ENCODE results near the gene LRMDA. TPM values are rescaled to one million over a fixed set of nuclear protein-coding genes. Genes with fewer than 3 reads are reported as not detected.

LRMDA gene
- total RNA-seq, 1 donor from 2014 or later, result 0.19 TPM

GRCh38 chr10:75483188-75483587 lies 51.8 kb downstream of the LRMDA start:
- Mint-ChIP-seq H3K36me3 (ENCODE audit: unreplicated experiment) (no peaks in the 10 kb centered on the region), H3K27me3 (ENCODE audit: unreplicated experiment) (peaks cover 9% of the 10 kb centered on the region), H3K9me3 (ENCODE audit: unreplicated experiment) (no peaks in the 10 kb centered on the region), H3K4me3 (ENCODE audit: unreplicated experiment) (no peak overlapping the region), H3K4me1 (ENCODE audit: unreplicated experiment) (no peaks in the 10 kb centered on the region), H3K27ac (ENCODE audit: unreplicated experiment) (no peak overlapping the region)
- TF ChIP-seq, protein P1, sequence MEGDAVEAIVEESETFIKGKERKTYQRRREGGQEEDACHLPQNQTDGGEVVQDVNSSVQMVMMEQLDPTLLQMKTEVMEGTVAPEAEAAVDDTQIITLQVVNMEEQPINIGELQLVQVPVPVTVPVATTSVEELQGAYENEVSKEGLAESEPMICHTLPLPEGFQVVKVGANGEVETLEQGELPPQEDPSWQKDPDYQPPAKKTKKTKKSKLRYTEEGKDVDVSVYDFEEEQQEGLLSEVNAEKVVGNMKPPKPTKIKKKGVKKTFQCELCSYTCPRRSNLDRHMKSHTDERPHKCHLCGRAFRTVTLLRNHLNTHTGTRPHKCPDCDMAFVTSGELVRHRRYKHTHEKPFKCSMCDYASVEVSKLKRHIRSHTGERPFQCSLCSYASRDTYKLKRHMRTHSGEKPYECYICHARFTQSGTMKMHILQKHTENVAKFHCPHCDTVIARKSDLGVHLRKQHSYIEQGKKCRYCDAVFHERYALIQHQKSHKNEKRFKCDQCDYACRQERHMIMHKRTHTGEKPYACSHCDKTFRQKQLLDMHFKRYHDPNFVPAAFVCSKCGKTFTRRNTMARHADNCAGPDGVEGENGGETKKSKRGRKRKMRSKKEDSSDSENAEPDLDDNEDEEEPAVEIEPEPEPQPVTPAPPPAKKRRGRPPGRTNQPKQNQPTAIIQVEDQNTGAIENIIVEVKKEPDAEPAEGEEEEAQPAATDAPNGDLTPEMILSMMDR (IDR thresholded peaks at IDR 0.05), result no peak
- no peak for DNase-seq (ENCODE audit: extremely low spot score, unreplicated experiment)

DNA sequence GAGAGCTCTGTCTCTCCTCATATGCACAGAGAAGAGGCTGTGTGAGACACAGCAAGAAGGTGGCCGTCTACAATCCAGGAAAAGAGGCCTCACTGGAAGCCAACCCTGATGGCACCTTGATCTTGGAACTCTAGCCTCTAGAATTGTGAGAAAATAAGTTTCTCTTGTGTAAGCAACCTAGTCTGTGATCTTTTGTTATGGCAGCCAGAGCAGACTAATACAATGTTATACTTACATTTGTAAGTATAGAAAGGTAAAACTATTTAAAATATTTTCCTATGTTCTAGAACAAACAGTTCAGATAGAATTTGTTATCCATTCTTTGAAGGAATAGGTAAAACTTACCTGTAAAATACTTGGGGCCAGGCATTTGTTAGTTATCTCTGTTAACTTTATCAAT lies 53.3 kb downstream of the LRMDA start:
- no peak overlapping the region for H3K4me3 Mint-ChIP-seq (ENCODE audit: unreplicated experiment)
- no peak for DNase-seq (ENCODE audit: extremely low spot score, unreplicated experiment)
- no peaks in the 10 kb centered on the region for H3K4me1 Mint-ChIP-seq (ENCODE audit: unreplicated experiment)
- no peaks in the 10 kb centered on the region for H3K36me3 Mint-ChIP-seq (ENCODE audit: unreplicated experiment)
- no peak overlapping the region for H3K27ac Mint-ChIP-seq (ENCODE audit: unreplicated experiment)
- TF ChIP-seq, protein P1 (IDR thresholded peaks at IDR 0.05), result no peak
- H3K27me3 Mint-ChIP-seq (ENCODE audit: unreplicated experiment), result peaks cover 9% of the 10 kb centered on the region
- H3K9me3 Mint-ChIP-seq (ENCODE audit: unreplicated experiment), result no peaks in the 10 kb centered on the region

- H3K9me3 Mint-ChIP-seq (ENCODE audit: unreplicated experiment), result no peaks in the 10 kb centered on the region
- no peak for DNase-seq (ENCODE audit: extremely low spot score, unreplicated experiment)
- H3K27me3 Mint-ChIP-seq (ENCODE audit: unreplicated experiment), result peaks cover 9% of the 10 kb centered on the region
- TF ChIP-seq, protein P1 (IDR thresholded peaks at IDR 0.05), result no peak
- no peak overlapping the region for H3K27ac Mint-ChIP-seq (ENCODE audit: unreplicated experiment)
- no peaks in the 10 kb centered on the region for H3K4me1 Mint-ChIP-seq (ENCODE audit: unreplicated experiment)
- no peaks in the 10 kb centered on the region for H3K36me3 Mint-ChIP-seq (ENCODE audit: unreplicated experiment)
- no peak overlapping the region for H3K4me3 Mint-ChIP-seq (ENCODE audit: unreplicated experiment)
Measured at GRCh38 chr10:75486591-75486990, 55.2 kb downstream of the LRMDA start.

- no peak for DNase-seq (ENCODE audit: extremely low spot score, unreplicated experiment)
- peaks cover 10% of the 10 kb centered on the region for H3K27me3 Mint-ChIP-seq (ENCODE audit: unreplicated experiment)
- no peak overlapping the region for H3K27ac Mint-ChIP-seq (ENCODE audit: unreplicated experiment)
- H3K4me3 Mint-ChIP-seq (ENCODE audit: unreplicated experiment), result no peak overlapping the region
- no peaks in the 10 kb centered on the region for H3K9me3 Mint-ChIP-seq (ENCODE audit: unreplicated experiment)
- H3K36me3 Mint-ChIP-seq (ENCODE audit: unreplicated experiment), result no peaks in the 10 kb centered on the region
- TF ChIP-seq, protein P1 (IDR thresholded peaks at IDR 0.05), result no peak
- H3K4me1 Mint-ChIP-seq (ENCODE audit: unreplicated experiment), result no peaks in the 10 kb centered on the region
Measured at GRCh38 chr10:75487087-75487754, 55.8 kb downstream of the LRMDA start.

DNA sequence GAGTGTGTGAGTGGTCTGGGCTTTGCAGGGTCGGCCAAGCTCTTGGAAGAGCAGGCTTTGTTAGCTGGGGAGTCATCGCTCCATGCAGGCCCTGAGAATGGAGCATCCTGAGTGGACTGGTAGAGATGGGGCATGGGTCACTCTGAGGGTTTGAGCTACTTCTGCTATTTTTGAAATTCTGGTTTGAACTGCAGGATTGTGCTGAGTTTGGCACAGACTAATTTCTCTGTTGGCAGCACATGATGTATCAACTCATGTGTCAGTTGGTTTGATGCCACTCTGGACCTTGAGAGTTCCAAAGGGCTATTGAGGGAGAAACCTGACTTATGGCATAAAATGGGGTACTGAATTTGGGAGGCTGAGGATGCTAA lies 56.3 kb downstream of the LRMDA start:
- H3K4me3 Mint-ChIP-seq (ENCODE audit: unreplicated experiment), result no peak overlapping the region
- DNase-seq (ENCODE audit: extremely low spot score, unreplicated experiment), result no peak
- no peaks in the 10 kb centered on the region for H3K36me3 Mint-ChIP-seq (ENCODE audit: unreplicated experiment)
- no peak overlapping the region for H3K27ac Mint-ChIP-seq (ENCODE audit: unreplicated experiment)
- no peaks in the 10 kb centered on the region for H3K4me1 Mint-ChIP-seq (ENCODE audit: unreplicated experiment)
- no peaks in the 10 kb centered on the region for H3K9me3 Mint-ChIP-seq (ENCODE audit: unreplicated experiment)
- peaks cover 15% of the 10 kb centered on the region for H3K27me3 Mint-ChIP-seq (ENCODE audit: unreplicated experiment)
- TF ChIP-seq, protein P1 (IDR thresholded peaks at IDR 0.05), result no peak
